ENCODE results near the gene CADPS.
A peak's percentile ranks its signal among the peaks of the same experiment; 100 is the strongest.

DNA sequence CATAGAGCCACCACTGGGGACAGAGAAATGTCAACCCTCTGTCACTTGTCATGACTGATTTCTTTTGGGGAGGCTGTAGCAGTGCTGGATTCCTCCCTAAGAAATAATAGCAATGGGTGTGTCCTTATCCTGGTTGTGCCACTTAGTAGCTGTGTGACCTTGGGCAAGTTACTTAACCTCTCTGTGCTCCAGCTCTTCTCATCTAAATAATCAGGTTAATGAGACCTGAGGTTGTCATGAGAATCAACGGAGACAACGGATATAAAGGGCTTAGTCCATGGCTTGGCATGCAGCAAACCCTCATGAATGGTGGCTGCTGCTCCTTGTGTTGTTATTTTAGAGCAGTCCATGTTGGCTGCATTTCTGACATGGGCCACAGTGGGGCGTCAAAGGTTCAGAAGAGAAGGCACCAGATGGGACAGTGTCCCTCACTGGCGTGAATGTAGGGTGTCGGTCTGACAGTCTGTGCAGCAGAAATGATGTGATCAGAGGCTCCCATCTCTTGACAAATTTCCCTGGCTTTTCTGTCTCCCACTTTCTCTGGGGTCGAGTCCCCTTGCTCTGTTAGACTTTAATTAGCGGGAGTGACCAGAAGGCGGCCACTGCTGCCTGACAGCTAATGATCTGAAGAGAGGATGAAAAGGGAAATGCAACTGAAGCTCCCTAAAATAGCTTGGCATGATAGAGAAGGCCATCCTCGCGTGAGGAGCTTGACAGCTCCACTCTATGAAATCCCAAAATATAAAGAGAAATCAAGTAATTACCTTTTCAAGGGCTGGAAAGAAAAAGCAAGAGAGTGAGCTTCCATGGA is 209.4 kb downstream of the CADPS start:
- TF ChIP-seq, protein P1, sequence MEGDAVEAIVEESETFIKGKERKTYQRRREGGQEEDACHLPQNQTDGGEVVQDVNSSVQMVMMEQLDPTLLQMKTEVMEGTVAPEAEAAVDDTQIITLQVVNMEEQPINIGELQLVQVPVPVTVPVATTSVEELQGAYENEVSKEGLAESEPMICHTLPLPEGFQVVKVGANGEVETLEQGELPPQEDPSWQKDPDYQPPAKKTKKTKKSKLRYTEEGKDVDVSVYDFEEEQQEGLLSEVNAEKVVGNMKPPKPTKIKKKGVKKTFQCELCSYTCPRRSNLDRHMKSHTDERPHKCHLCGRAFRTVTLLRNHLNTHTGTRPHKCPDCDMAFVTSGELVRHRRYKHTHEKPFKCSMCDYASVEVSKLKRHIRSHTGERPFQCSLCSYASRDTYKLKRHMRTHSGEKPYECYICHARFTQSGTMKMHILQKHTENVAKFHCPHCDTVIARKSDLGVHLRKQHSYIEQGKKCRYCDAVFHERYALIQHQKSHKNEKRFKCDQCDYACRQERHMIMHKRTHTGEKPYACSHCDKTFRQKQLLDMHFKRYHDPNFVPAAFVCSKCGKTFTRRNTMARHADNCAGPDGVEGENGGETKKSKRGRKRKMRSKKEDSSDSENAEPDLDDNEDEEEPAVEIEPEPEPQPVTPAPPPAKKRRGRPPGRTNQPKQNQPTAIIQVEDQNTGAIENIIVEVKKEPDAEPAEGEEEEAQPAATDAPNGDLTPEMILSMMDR (conservative IDR thresholded peaks at IDR 0.05 in 1 of 2, IDR thresholded peaks at IDR 0.05 in 1 of 2; ENCODE audit: extremely low read depth in 1 of 2, insufficient read depth in 1 of 2, low read depth in 1 of 2, low read length in 2 of 2) = peak; percentile 86 to 95
- no peak for TF ChIP-seq EZH2 (IDR thresholded peaks at IDR 0.05; ENCODE audit: borderline replicate concordance, low read length)

All from mammary epithelial cell (primary cell).